WTC11 (cell line): ENCODE results near the gene PAPSS1. TPM values are rescaled to one million over a fixed set of nuclear protein-coding genes. Genes with fewer than 3 reads are reported as not detected.

ENCODE experiments used
- ATAC-seq: fragments of 200-7000 bp; cut with Tn5 transposase; 2 replicates; pipeline ENCODE4 v1.10.0; 2021; ENCODE audit warnings: mild to moderate bottlenecking, moderate library complexity
- CTCF ChIA-PET: fragments of 300-600 bp; sonication (Branson Sonifier 250); formaldehyde crosslinking; loops from one replicate; lab custom pipeline; 2021; ENCODE audit warnings: antibody characterized with exemption; lab: Charles Lee
- POLR2A ChIA-PET: fragments of 350-600 bp; sonication (Branson Sonifier 250); formaldehyde crosslinking; loops from one replicate; lab custom pipeline; 2021; ENCODE audit warnings: antibody characterized with exemption; lab: Charles Lee
- DNase-seq: peaks from one replicate; pipeline ENCODE4 v3.0.0; 2021; ENCODE audit warnings: low spot score
- H3K27ac Mint-ChIP-seq: 2 replicates; pipeline ENCODE4 v1.8.0; 2021; ENCODE audit warnings: mixed read lengths
- H3K27me3 Mint-ChIP-seq: 2 replicates; pipeline ENCODE4 v1.8.0; 2021; ENCODE audit warnings: low read depth, mild to moderate bottlenecking, moderate library complexity, mixed read lengths
- H3K36me3 Mint-ChIP-seq: 2 replicates; pipeline ENCODE4 v1.8.0; 2021; ENCODE audit warnings: mixed read lengths
- H3K4me1 Mint-ChIP-seq: 2 replicates; pipeline ENCODE4 v1.8.0; 2022; ENCODE audit warnings: mixed read lengths
- H3K4me3 Mint-ChIP-seq: 2 replicates; pipeline ENCODE4 v1.8.0; 2021; ENCODE audit warnings: mild to moderate bottlenecking, moderate library complexity, mixed read lengths
- H3K9me3 Mint-ChIP-seq: 2 replicates; pipeline ENCODE4 v1.8.0; 2021; ENCODE audit warnings: mixed read lengths
- CBFB ChIP-seq: sonication (generic); formaldehyde crosslinking; IDR thresholded peaks from 2 replicates; pipeline ENCODE4 v1.8.1; 2022; ENCODE audit warnings: mild to moderate bottlenecking, low read depth, missing genetic modification reagents
- CREM ChIP-seq: sonication (generic); formaldehyde crosslinking; IDR thresholded peaks from 2 replicates; pipeline ENCODE4 v1.8.1; 2022; ENCODE audit warnings: mild to moderate bottlenecking, missing genetic modification reagents, moderate library complexity
- CTCF ChIP-seq: fragments of 200-600 bp; IDR thresholded peaks from 2 replicates; pipeline ENCODE4 v1.8.0; 2022; ENCODE audit warnings: antibody characterized with exemption
- E2F1 ChIP-seq: sonication (generic); formaldehyde crosslinking; IDR thresholded peaks from 2 replicates; pipeline ENCODE4 v1.8.0; 2022; ENCODE audit warnings: mild to moderate bottlenecking, missing genetic modification reagents
- GABPB1 ChIP-seq: sonication (generic); formaldehyde crosslinking; IDR thresholded peaks from 2 replicates; pipeline ENCODE4 v1.8.1; 2023; ENCODE audit warnings: mild to moderate bottlenecking, missing genetic modification reagents
- MXD4 ChIP-seq: fragments of 250-450 bp; sonication (Bioruptor Pico); IDR thresholded peaks from 2 replicates; pipeline ENCODE4 v1.8.0; 2021; ENCODE audit warnings: mild to moderate bottlenecking, moderate library complexity, borderline replicate concordance
- NFYB ChIP-seq: sonication (generic); formaldehyde crosslinking; conservative IDR thresholded peaks from 2 replicates; pipeline ENCODE4 v1.8.0; 2022; ENCODE audit warnings: low read depth, missing genetic modification reagents
- NR3C1 ChIP-seq: sonication (generic); formaldehyde crosslinking; conservative IDR thresholded peaks from 2 replicates; pipeline ENCODE4 v1.8.1; 2023; ENCODE audit warnings: low read depth, mild to moderate bottlenecking, missing genetic modification reagents
- PRDM15 ChIP-seq: sonication (generic); formaldehyde crosslinking; IDR thresholded peaks from 2 replicates; pipeline ENCODE4 v1.8.0; 2022; ENCODE audit warnings: missing genetic modification reagents
- PREB ChIP-seq: sonication (generic); formaldehyde crosslinking; IDR thresholded peaks from 2 replicates; pipeline ENCODE4 v1.8.1; 2022; ENCODE audit warnings: mild to moderate bottlenecking, missing genetic modification reagents, moderate library complexity, borderline replicate concordance
- PRRX2 ChIP-seq: fragments of 250-450 bp; sonication (Bioruptor Pico); IDR thresholded peaks from 2 replicates; pipeline ENCODE4 v1.8.0; 2021; ENCODE audit warnings: mild to moderate bottlenecking
- SP1 ChIP-seq: sonication (generic); formaldehyde crosslinking; conservative IDR thresholded peaks from 2 replicates; pipeline ENCODE4 v1.8.1; 2022; ENCODE audit warnings: missing genetic modification reagents
- TCF7 ChIP-seq: sonication (generic); formaldehyde crosslinking; IDR thresholded peaks from 2 replicates; pipeline ENCODE4 v1.8.0; 2022; ENCODE audit warnings: mild to moderate bottlenecking, low read depth, missing genetic modification reagents, moderate library complexity
- TEAD4 ChIP-seq: sonication (generic); formaldehyde crosslinking; IDR thresholded peaks from 2 replicates; pipeline ENCODE4 v1.8.0; 2022; ENCODE audit warnings: mild to moderate bottlenecking, missing genetic modification reagents
- ZNF121 ChIP-seq: sonication (generic); formaldehyde crosslinking; IDR thresholded peaks from 2 replicates; pipeline ENCODE4 v1.8.0; 2023; ENCODE audit warnings: missing genetic modification reagents
- ZNF219 ChIP-seq: sonication (generic); formaldehyde crosslinking; IDR thresholded peaks from 2 replicates; pipeline ENCODE4 v1.8.0; 2023; ENCODE audit warnings: missing genetic modification reagents, mild to moderate bottlenecking, borderline replicate concordance
- ZNF317 ChIP-seq: sonication (generic); formaldehyde crosslinking; IDR thresholded peaks from 2 replicates; pipeline ENCODE4 v1.8.1; 2023; ENCODE audit warnings: low read depth, mild to moderate bottlenecking, moderate library complexity, missing genetic modification reagents, borderline replicate concordance
- ZNF423 ChIP-seq: fragments of 250-450 bp; sonication (Bioruptor Pico); IDR thresholded peaks from 2 replicates; pipeline ENCODE4 v2.1.2; 2022; ENCODE audit warnings: mild to moderate bottlenecking, moderate library complexity
- ZNF425 ChIP-seq: fragments of 250-450 bp; sonication (Bioruptor Pico); conservative IDR thresholded peaks from 2 replicates; pipeline ENCODE4 v1.9.0; 2021; ENCODE audit warnings: mild to moderate bottlenecking
- total RNA-seq: library from RNA; stranded (reverse); gene quantifications from 3 replicates; pipeline ENCODE4 v1.2.3, GENCODE V29; 2021
- TF ChIP-seq, protein P1 (sequence below): fragments of 250-450 bp; sonication (Bioruptor Pico); IDR thresholded peaks from 2 replicates; pipeline ENCODE4 v1.9.0; 2021; ENCODE audit warnings: mild to moderate bottlenecking
- TF ChIP-seq, protein P2 (sequence below): fragments of 250-450 bp; sonication (Bioruptor Pico); IDR thresholded peaks from 2 replicates; pipeline ENCODE4 v1.8.0; 2021; ENCODE audit warnings: mild to moderate bottlenecking

Gene PAPSS1
- total RNA-seq, 1 experiment from 2014 or later: 62.9 TPM

- ChIA-PET CTCF (interaction anchor here (0.7 to 3.4 kb wide), 8 partner anchors 9 to 391 kb away, joined by 3 to 19 read pairs (median 3); partner anchors contain the start of genes PAPSS1 and SGMS2), POLR2A (no interaction called here)
- Mint-ChIP-seq H3K4me3 (no peak overlapping the region), H3K27me3 (peaks cover 45% of the 10 kb centered on the region), H3K9me3 (no peaks in the 10 kb centered on the region), H3K36me3 (no peaks in the 10 kb centered on the region), H3K4me1 (peaks cover 31% of the 10 kb centered on the region), H3K27ac (no peak overlapping the region)
- peak; percentile 62 for DNase-seq
- peak; percentile 86 for ATAC-seq
- TF ChIP-seq TCF7: no peak
- TF ChIP-seq CTCF: peak; percentile 72
- no peak for TF ChIP-seq GABPB1 (CRISPR knock-in tag)
- no peak for TF ChIP-seq PRRX2 (CRISPR knock-in tag)
- TF ChIP-seq ZNF317 (CRISPR knock-in tag): no peak
- TF ChIP-seq NR3C1 (CRISPR knock-in tag): no peak
- TF ChIP-seq ZNF423 (CRISPR knock-in tag): no peak
- no peak for TF ChIP-seq TEAD4 (CRISPR knock-in tag)
- TF ChIP-seq, protein P1, sequence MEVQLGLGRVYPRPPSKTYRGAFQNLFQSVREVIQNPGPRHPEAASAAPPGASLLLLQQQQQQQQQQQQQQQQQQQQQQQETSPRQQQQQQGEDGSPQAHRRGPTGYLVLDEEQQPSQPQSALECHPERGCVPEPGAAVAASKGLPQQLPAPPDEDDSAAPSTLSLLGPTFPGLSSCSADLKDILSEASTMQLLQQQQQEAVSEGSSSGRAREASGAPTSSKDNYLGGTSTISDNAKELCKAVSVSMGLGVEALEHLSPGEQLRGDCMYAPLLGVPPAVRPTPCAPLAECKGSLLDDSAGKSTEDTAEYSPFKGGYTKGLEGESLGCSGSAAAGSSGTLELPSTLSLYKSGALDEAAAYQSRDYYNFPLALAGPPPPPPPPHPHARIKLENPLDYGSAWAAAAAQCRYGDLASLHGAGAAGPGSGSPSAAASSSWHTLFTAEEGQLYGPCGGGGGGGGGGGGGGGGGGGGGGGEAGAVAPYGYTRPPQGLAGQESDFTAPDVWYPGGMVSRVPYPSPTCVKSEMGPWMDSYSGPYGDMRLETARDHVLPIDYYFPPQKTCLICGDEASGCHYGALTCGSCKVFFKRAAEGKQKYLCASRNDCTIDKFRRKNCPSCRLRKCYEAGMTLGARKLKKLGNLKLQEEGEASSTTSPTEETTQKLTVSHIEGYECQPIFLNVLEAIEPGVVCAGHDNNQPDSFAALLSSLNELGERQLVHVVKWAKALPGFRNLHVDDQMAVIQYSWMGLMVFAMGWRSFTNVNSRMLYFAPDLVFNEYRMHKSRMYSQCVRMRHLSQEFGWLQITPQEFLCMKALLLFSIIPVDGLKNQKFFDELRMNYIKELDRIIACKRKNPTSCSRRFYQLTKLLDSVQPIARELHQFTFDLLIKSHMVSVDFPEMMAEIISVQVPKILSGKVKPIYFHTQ (CRISPR knock-in tag): no peak
- no peak for TF ChIP-seq E2F1
- TF ChIP-seq, protein P2, sequence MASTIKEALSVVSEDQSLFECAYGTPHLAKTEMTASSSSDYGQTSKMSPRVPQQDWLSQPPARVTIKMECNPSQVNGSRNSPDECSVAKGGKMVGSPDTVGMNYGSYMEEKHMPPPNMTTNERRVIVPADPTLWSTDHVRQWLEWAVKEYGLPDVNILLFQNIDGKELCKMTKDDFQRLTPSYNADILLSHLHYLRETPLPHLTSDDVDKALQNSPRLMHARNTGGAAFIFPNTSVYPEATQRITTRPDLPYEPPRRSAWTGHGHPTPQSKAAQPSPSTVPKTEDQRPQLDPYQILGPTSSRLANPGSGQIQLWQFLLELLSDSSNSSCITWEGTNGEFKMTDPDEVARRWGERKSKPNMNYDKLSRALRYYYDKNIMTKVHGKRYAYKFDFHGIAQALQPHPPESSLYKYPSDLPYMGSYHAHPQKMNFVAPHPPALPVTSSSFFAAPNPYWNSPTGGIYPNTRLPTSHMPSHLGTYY (CRISPR knock-in tag): no peak
- TF ChIP-seq NFYB (CRISPR knock-in tag): 0 out of 2 replicates have a peak, but pooled peaks have one; percentile 26
Measured at GRCh38 chr4:107736924-107737448, 17.0 kb upstream of the PAPSS1 start.

DNA sequence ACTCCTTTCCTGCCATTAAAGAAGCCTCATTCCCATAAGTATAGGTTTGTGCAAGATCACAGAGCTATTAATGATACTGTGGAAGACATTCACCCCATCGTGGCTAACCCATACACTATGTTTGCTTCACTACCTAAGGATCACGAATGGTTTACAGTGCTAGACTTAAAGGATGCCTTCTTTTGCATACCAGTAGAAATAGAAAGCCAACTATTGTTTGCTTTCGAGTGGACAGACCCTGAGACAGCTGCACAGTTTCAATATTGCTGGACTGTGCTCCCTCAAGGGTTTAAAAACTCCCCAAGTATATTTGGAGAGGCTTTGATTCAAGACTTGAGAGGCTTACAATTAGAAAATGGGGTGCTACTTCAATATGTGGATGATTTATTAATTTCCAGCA, 16.0 kb upstream of the PAPSS1 start:
- no peak for DNase-seq
- ChIA-PET POLR2A (interaction anchor here (1.1 kb wide), 1 partner anchor 156 kb away, joined by 3 read pairs; no protein-coding TSS in a partner anchor), CTCF (interaction anchor here (0.7 to 3.4 kb wide), 4 partner anchors 10 to 33 kb away, joined by 3 to 19 read pairs (median 3); partner anchors contain the start of gene PAPSS1)
- Mint-ChIP-seq H3K4me3 (no peak overlapping the region), H3K4me1 (peaks cover 29% of the 10 kb centered on the region), H3K36me3 (no peaks in the 10 kb centered on the region), H3K27me3 (peaks cover 51% of the 10 kb centered on the region), H3K27ac (no peak overlapping the region), H3K9me3 (no peaks in the 10 kb centered on the region)
- no peak for ATAC-seq
- no peak for TF ChIP-seq CREM (CRISPR knock-in tag)
- TF ChIP-seq PRDM15: no peak
- no peak for TF ChIP-seq MXD4 (CRISPR knock-in tag)
- no peak for TF ChIP-seq SP1 (CRISPR knock-in tag)
- TF ChIP-seq PRRX2 (CRISPR knock-in tag): no peak
- no peak for TF ChIP-seq TEAD4 (CRISPR knock-in tag)
- TF ChIP-seq ZNF425 (CRISPR knock-in tag): no peak
- TF ChIP-seq ZNF121 (CRISPR knock-in tag): no peak
- TF ChIP-seq PREB (CRISPR knock-in tag): no peak
- no peak for TF ChIP-seq GABPB1 (CRISPR knock-in tag)
- no peak for TF ChIP-seq CBFB (CRISPR knock-in tag)
- TF ChIP-seq ZNF219 (CRISPR knock-in tag): no peak
